HepG2 (cell line): ENCODE data around the gene RAD54L. TPM values are rescaled to one million over a fixed set of nuclear protein-coding genes. Genes with fewer than 3 reads are reported as not detected.

Experiments
- BCL3 ChIP-seq: sonication (generic); formaldehyde crosslinking; IDR thresholded peaks from 2 replicates; pipeline ENCODE4 v1.5.1; 2020; ENCODE audit warnings: mild to moderate bottlenecking, missing genetic modification reagents, moderate library complexity
- BORCS8-MEF2B ChIP-seq: sonication (generic); formaldehyde crosslinking; IDR thresholded peaks from 2 replicates; pipeline ENCODE4 v1.8.0; 2022; ENCODE audit warnings: mild to moderate bottlenecking, missing genetic modification reagents
- CTCF ChIP-seq: sonication (generic); formaldehyde crosslinking; IDR thresholded peaks from 2 replicates; pipeline ENCODE4 v1.5.0; 2020; ENCODE audit warnings: mild to moderate bottlenecking, missing genetic modification reagents, moderate library complexity
- GMEB2 ChIP-seq: IDR thresholded peaks from 2 replicates; pipeline ENCODE4 v1.6.1; 2016; ENCODE audit warnings: missing biosample characterization, missing genetic modification reagents, low read depth
- HIVEP1 ChIP-seq: sonication (generic); formaldehyde crosslinking; IDR thresholded peaks from 2 replicates; pipeline ENCODE4 v1.4.0; 2020; ENCODE audit warnings: mild to moderate bottlenecking, missing genetic modification reagents
- HOMEZ ChIP-seq: IDR thresholded peaks from 2 replicates; pipeline ENCODE4 v1.6.1; 2016; ENCODE audit warnings: low read depth
- IKZF5 ChIP-seq: IDR thresholded peaks from 2 replicates; pipeline ENCODE4 v1.6.1; 2018; ENCODE audit warnings: missing genetic modification reagents, mild to moderate bottlenecking, missing compliant biosample characterization
- MXI1 ChIP-seq: IDR thresholded peaks from 3 replicates; pipeline ENCODE4 v1.6.1; 2012; ENCODE audit warnings: low read depth, low read length, inconsistent platforms, borderline replicate concordance
- POLR2AphosphoS5 ChIP-seq: IDR thresholded peaks from 2 replicates; pipeline ENCODE4 v1.6.1; 2012; ENCODE audit warnings: low read depth, low read length
- STAT6 ChIP-seq: sonication (generic); formaldehyde crosslinking; IDR thresholded peaks from 2 replicates; pipeline ENCODE4 v1.4.0; 2020; ENCODE audit warnings: missing genetic modification reagents, mild to moderate bottlenecking, borderline replicate concordance
- ZMYM4 ChIP-seq: sonication (generic); formaldehyde crosslinking; IDR thresholded peaks from 2 replicates; pipeline ENCODE4 v1.8.1; 2023; ENCODE audit warnings: mild to moderate bottlenecking, missing genetic modification reagents
- ZNF10 ChIP-seq: sonication (generic); formaldehyde crosslinking; IDR thresholded peaks from 2 replicates; pipeline ENCODE4 v1.4.0; 2020; ENCODE audit warnings: mild to moderate bottlenecking, low read depth, missing genetic modification reagents, borderline replicate concordance
- ZNF350 ChIP-seq: sonication (generic); formaldehyde crosslinking; IDR thresholded peaks from 2 replicates; pipeline ENCODE4 v1.4.0; 2020; ENCODE audit warnings: mild to moderate bottlenecking, low read depth, missing genetic modification reagents, borderline replicate concordance
- ZNF614 ChIP-seq: IDR thresholded peaks from 2 replicates; pipeline ENCODE4 v1.6.1; 2018; ENCODE audit warnings: missing biosample characterization, missing genetic modification reagents, inconsistent platforms, borderline replicate concordance
- ZNF615 ChIP-seq: sonication (generic); formaldehyde crosslinking; IDR thresholded peaks from 2 replicates; pipeline ENCODE4 v1.5.0; 2020; ENCODE audit warnings: mild to moderate bottlenecking, missing genetic modification reagents, borderline replicate concordance
- ZNF616 ChIP-seq: sonication (generic); formaldehyde crosslinking; IDR thresholded peaks from 2 replicates; pipeline ENCODE4 v1.5.0; 2020; ENCODE audit warnings: low read depth, mild to moderate bottlenecking, missing genetic modification reagents
- ZNF780A ChIP-seq: sonication (generic); formaldehyde crosslinking; IDR thresholded peaks from 2 replicates; pipeline ENCODE4 v1.8.0; 2022; ENCODE audit warnings: mild to moderate bottlenecking, missing genetic modification reagents, moderate library complexity
- ZSCAN12 ChIP-seq: sonication (generic); formaldehyde crosslinking; IDR thresholded peaks from 2 replicates; pipeline ENCODE4 v1.9.0; 2021; ENCODE audit warnings: mild to moderate bottlenecking, missing genetic modification reagents
- polyA plus RNA-seq, 8 experiments: library from polyadenylated mRNA; depleted of rRNA in 3 of 8; stranded (reverse) in 7 of 8; unstranded in 1 of 8; fragments of >200 nt; fragmentation: Illumina TruSeq in 4 of 8; extraction: Trizol in 4 of 8; gene quantifications; 2 replicates each; pipeline versions ENCODE4 v1.2.1 to v1.2.3, GENCODE V29; 2011 to 2016; ENCODE audit warnings: low read depth in 4 of 8, missing spikeins in 1 of 8, mixed read lengths in 1 of 8; ENCODE audit not compliant: insufficient read depth in 1 of 8
- total RNA-seq, 5 experiments: library from RNA; depleted of rRNA; stranded (reverse); fragments of >200 nt; fragmentation: Illumina TruSeq; extraction: Trizol; gene quantifications; 2 replicates each; pipeline ENCODE4 v1.2.3, GENCODE V29; 2016; ENCODE audit warnings: low read depth in 1 of 5

The RAD54L gene
- total and polyA plus RNA-seq, 2 of the 13 experiments (the other 11 are each of a cell fraction or from before 2014, with no cell fraction given) = 10.2 to 30.0 TPM

- TF ChIP-seq BCL3 (CRISPR knock-in tag) = peak; percentile 3; the same call in 1 of the 2 replicates
- no peak for TF ChIP-seq HOMEZ
- TF ChIP-seq GMEB2 (CRISPR knock-in tag) = no peak
- no peak for TF ChIP-seq ZNF615 (CRISPR knock-in tag)
- TF ChIP-seq IKZF5 (CRISPR knock-in tag) = no peak
- TF ChIP-seq STAT6 (CRISPR knock-in tag) = no peak
- no peak for TF ChIP-seq BORCS8-MEF2B (CRISPR knock-in tag)
- peak; percentile 24; the same call in 1 of the 2 replicates for TF ChIP-seq CTCF
- TF ChIP-seq ZMYM4 (CRISPR knock-in tag) = no peak
- no peak for TF ChIP-seq MXI1
- no peak for TF ChIP-seq POLR2AphosphoS5
- TF ChIP-seq ZSCAN12 (CRISPR knock-in tag) = no peak
- no peak for TF ChIP-seq HIVEP1 (CRISPR knock-in tag)
- TF ChIP-seq ZNF614 (CRISPR knock-in tag) = no peak
- TF ChIP-seq ZNF780A (CRISPR knock-in tag) = no peak
- no peak for TF ChIP-seq ZNF10 (CRISPR knock-in tag)
- TF ChIP-seq ZNF350 (CRISPR knock-in tag) = no peak
- no peak for TF ChIP-seq ZNF616 (CRISPR knock-in tag)
Measured at GRCh38 chr1:46301808-46302640, 54.5 kb downstream of the RAD54L start (continued).
